Mucosa of rectum (tissue), 2 donors: ENCODE measurements around the gene CCR7.

Experiments
- H3K27ac ChIP-seq, 2 donors: one replicate each; pipeline ENCODE4 v1.7.0; 2013; ENCODE audit warnings: inconsistent platforms in 2 of 2, low read depth in 2 of 2, low read length in 2 of 2
- H3K27me3 ChIP-seq, 2 donors: one replicate each; pipeline ENCODE4 v1.7.0; 2013; ENCODE audit warnings: low read length in 2 of 2; ENCODE audit not compliant: control insufficient read depth in 2 of 2, insufficient read depth in 2 of 2
- H3K36me3 ChIP-seq, 2 donors: one replicate each; pipeline ENCODE4 v1.7.0; 2013; ENCODE audit warnings: low read length in 2 of 2; ENCODE audit not compliant: control insufficient read depth in 2 of 2, insufficient read depth in 2 of 2
- H3K4me1 ChIP-seq, 2 donors: one replicate each; pipeline ENCODE4 v1.7.0; 2013; ENCODE audit warnings: low read length in 2 of 2, mild to moderate bottlenecking in 1 of 2; ENCODE audit not compliant: control insufficient read depth in 2 of 2, insufficient read depth in 2 of 2
- H3K4me3 ChIP-seq, 2 donors: one replicate each; pipeline ENCODE4 v1.7.0; 2013; ENCODE audit warnings: low read length in 2 of 2
- H3K9ac ChIP-seq, 2 donors: one replicate each; pipeline ENCODE4 v1.7.0; 2013; ENCODE audit warnings: low read length in 2 of 2, low read depth in 1 of 2, mild to moderate bottlenecking in 1 of 2
- H3K9me3 ChIP-seq, 2 donors: one replicate each; pipeline ENCODE4 v1.7.0; 2013; ENCODE audit warnings: low read length in 2 of 2; ENCODE audit not compliant: control insufficient read depth in 2 of 2
- donor health status: healthy.
- donor health status: Normal muscosa, but diverticular disease.

The CCR7 gene

GRCh38 chr17:40534371-40535189 lies 30.7 kb downstream of the CCR7 start:
- Histone ChIP-seq H3K27ac (no peak overlapping the region), H3K4me3 (no peak overlapping the region), H3K9ac (no peak overlapping the region), H3K4me1 (peaks cover 17 to 21% of the 10 kb centered on the region in 2 donors), H3K27me3 (no peaks in the 10 kb centered on the region), H3K36me3 (no peaks in the 10 kb centered on the region), H3K9me3 (no peaks in the 10 kb centered on the region)

- H3K9me3 ChIP-seq, result no peaks in the 10 kb centered on the region
- no peak overlapping the region for H3K27ac ChIP-seq
- no peak overlapping the region for H3K4me3 ChIP-seq
- no peak overlapping the region for H3K9ac ChIP-seq
- no peaks in the 10 kb centered on the region for H3K36me3 ChIP-seq
- H3K27me3 ChIP-seq, result no peaks in the 10 kb centered on the region
- H3K4me1 ChIP-seq, result peaks cover 17 to 21% of the 10 kb centered on the region in 2 donors
These were observed 31.4 kb downstream of the CCR7 start for GRCh38 chr17:40533896-40534295.

- H3K9ac ChIP-seq, result peak overlapping the region in 1 of 2 donors; percentile 41
- H3K4me1 ChIP-seq, result peaks cover 17 to 21% of the 10 kb centered on the region in 2 donors
These were observed 32.6 kb downstream of the CCR7 start for GRCh38 chr17:40532520-40533253.

GRCh38 chr17:40531051-40531991 lies 34.0 kb downstream of the CCR7 start:
- Histone ChIP-seq H3K36me3 (no peaks in the 10 kb centered on the region), H3K4me1 (peaks cover 17% of the 10 kb centered on the region in 2 donors), H3K27me3 (no peaks in the 10 kb centered on the region), H3K9ac (no peak overlapping the region), H3K9me3 (no peaks in the 10 kb centered on the region), H3K4me3 (no peak overlapping the region), H3K27ac (peak overlapping the region in 1 of 2 donors; percentile 33)

More at GRCh38 chr17:40532520-40533253, 32.6 kb downstream of the CCR7 start:
- Histone ChIP-seq H3K36me3 (no peaks in the 10 kb centered on the region), H3K27me3 (no peaks in the 10 kb centered on the region), H3K9me3 (no peaks in the 10 kb centered on the region), H3K27ac (peak overlapping the region; percentile 33 to 71), H3K4me3 (no peak overlapping the region)

- no peak overlapping the region for H3K4me3 ChIP-seq
- no peak overlapping the region for H3K27ac ChIP-seq
- no peak overlapping the region for H3K9ac ChIP-seq
- H3K36me3 ChIP-seq, result no peaks in the 10 kb centered on the region
- peaks cover 17% of the 10 kb centered on the region in 2 donors for H3K4me1 ChIP-seq
- H3K9me3 ChIP-seq, result no peaks in the 10 kb centered on the region
- H3K27me3 ChIP-seq, result no peaks in the 10 kb centered on the region
These were observed 34.7 kb downstream of the CCR7 start for GRCh38 chr17:40530531-40530994.

- no peaks in the 10 kb centered on the region for H3K36me3 ChIP-seq
- H3K4me3 ChIP-seq, result no peak overlapping the region
- no peaks in the 10 kb centered on the region for H3K9me3 ChIP-seq
- H3K27ac ChIP-seq, result no peak overlapping the region
- H3K27me3 ChIP-seq, result no peaks in the 10 kb centered on the region
- no peak overlapping the region for H3K9ac ChIP-seq
- peaks cover 17% of the 10 kb centered on the region in 2 donors for H3K4me1 ChIP-seq
These were observed 35.3 kb downstream of the CCR7 start for GRCh38 chr17:40529991-40530390.

- Histone ChIP-seq H3K4me3 (no peak overlapping the region), H3K27me3 (no peaks in the 10 kb centered on the region), H3K9me3 (no peaks in the 10 kb centered on the region), H3K4me1 (peaks cover 14 to 17% of the 10 kb centered on the region in 2 donors), H3K27ac (no peak overlapping the region), H3K9ac (no peak overlapping the region), H3K36me3 (no peaks in the 10 kb centered on the region)
These were observed 36.4 kb downstream of the CCR7 start for GRCh38 chr17:40528692-40529417.

GRCh38 chr17:40526668-40527067 lies 38.6 kb downstream of the CCR7 start:
- Histone ChIP-seq H3K9ac (no peak overlapping the region), H3K4me1 (peaks cover 0 to 2% of the 10 kb centered on the region in 2 donors), H3K9me3 (no peaks in the 10 kb centered on the region), H3K36me3 (no peaks in the 10 kb centered on the region), H3K4me3 (no peak overlapping the region), H3K27ac (no peak overlapping the region), H3K27me3 (no peaks in the 10 kb centered on the region)

GRCh38 chr17:40525294-40525693 lies 40.0 kb downstream of the CCR7 start:
- no peaks in the 10 kb centered on the region for H3K27me3 ChIP-seq
- H3K27ac ChIP-seq, result no peak overlapping the region
- no peaks in the 10 kb centered on the region for H3K9me3 ChIP-seq
- H3K36me3 ChIP-seq, result no peaks in the 10 kb centered on the region
- H3K9ac ChIP-seq, result no peak overlapping the region
- no peak overlapping the region for H3K4me3 ChIP-seq
- H3K4me1 ChIP-seq, result no peaks in the 10 kb centered on the region
